ENCODE data around the gene TAAR9.

TAAR9 gene

GRCh38 chr6:132498638-132499037, 39.4 kb upstream of the TAAR9 start:
- DNase-seq (ENCODE audit: insufficient read length, low spot score) (no peak), FAIRE-seq (peak; percentile 93)
- TF ChIP-seq POLR2A (IDR thresholded peaks at IDR 0.05; ENCODE audit: low read depth, low read length) (no peak), SPI1 (IDR thresholded peaks at IDR 0.05; ENCODE audit: low read depth, low read length) (peak; percentile 97)

GRCh38 chr6:132499757-132500156, 38.3 kb upstream of the TAAR9 start:
- DNase-seq (ENCODE audit: insufficient read length, low spot score) (no peak), FAIRE-seq (no peak)

GRCh38 chr6:132504757-132505156, 33.3 kb upstream of the TAAR9 start:
- no peak for DNase-seq (ENCODE audit: insufficient read length, low spot score)
- TF ChIP-seq PAX5 (IDR thresholded peaks at IDR 0.05; ENCODE audit: insufficient read depth, low read length, severe bottlenecking) (no peak), SPI1 (IDR thresholded peaks at IDR 0.05; ENCODE audit: low read depth, low read length) (no peak), POU2F2 (IDR thresholded peaks at IDR 0.05; ENCODE audit: low read depth, low read length) (no peak), TAF1 (IDR thresholded peaks at IDR 0.05; ENCODE audit: low read depth, low read length) (no peak), POLR2A (IDR thresholded peaks at IDR 0.05; ENCODE audit: low read depth, low read length) (no peak), POLR2AphosphoS5 (IDR thresholded peaks at IDR 0.05; ENCODE audit: low read depth, low read length) (no peak)
- peak; percentile 35 for FAIRE-seq

More at GRCh38 chr6:132499757-132500156, 38.3 kb upstream of the TAAR9 start:
- TF ChIP-seq TAF1 (IDR thresholded peaks at IDR 0.05; ENCODE audit: low read depth, low read length) (no peak), POLR2A (IDR thresholded peaks at IDR 0.05; ENCODE audit: low read depth, low read length) (no peak), POU2F2 (IDR thresholded peaks at IDR 0.05; ENCODE audit: low read depth, low read length) (no peak), SPI1 (IDR thresholded peaks at IDR 0.05; ENCODE audit: low read depth, low read length) (no peak), POLR2AphosphoS5 (IDR thresholded peaks at IDR 0.05; ENCODE audit: low read depth, low read length) (no peak), PAX5 (IDR thresholded peaks at IDR 0.05; ENCODE audit: insufficient read depth, low read length, severe bottlenecking) (no peak)

- DNase-seq (ENCODE audit: insufficient read length, low spot score) = no peak
- peak; percentile 16 for FAIRE-seq
- no peak for TF ChIP-seq SPI1 (IDR thresholded peaks at IDR 0.05; ENCODE audit: low read depth, low read length)
- no peak for TF ChIP-seq POLR2A (IDR thresholded peaks at IDR 0.05; ENCODE audit: low read depth, low read length)
- TF ChIP-seq POU2F2 (IDR thresholded peaks at IDR 0.05; ENCODE audit: low read depth, low read length) = no peak
- no peak for TF ChIP-seq TAF1 (IDR thresholded peaks at IDR 0.05; ENCODE audit: low read depth, low read length)
- TF ChIP-seq POLR2AphosphoS5 (IDR thresholded peaks at IDR 0.05; ENCODE audit: low read depth, low read length) = no peak
- TF ChIP-seq PAX5 (IDR thresholded peaks at IDR 0.05; ENCODE audit: insufficient read depth, low read length, severe bottlenecking) = no peak
Measured at GRCh38 chr6:132505158-132505557, 32.9 kb upstream of the TAAR9 start.

GRCh38 chr6:132506461-132506860, 31.6 kb upstream of the TAAR9 start:
- DNase-seq (ENCODE audit: insufficient read length, low spot score) (no peak), FAIRE-seq (no peak)
- TF ChIP-seq TAF1 (IDR thresholded peaks at IDR 0.05; ENCODE audit: low read depth, low read length) = no peak
- no peak for TF ChIP-seq POLR2A (IDR thresholded peaks at IDR 0.05; ENCODE audit: low read depth, low read length)
- TF ChIP-seq POU2F2 (IDR thresholded peaks at IDR 0.05; ENCODE audit: low read depth, low read length) = no peak
- TF ChIP-seq SPI1 (IDR thresholded peaks at IDR 0.05; ENCODE audit: low read depth, low read length) = no peak

- DNase-seq (ENCODE audit: insufficient read length, low spot score) = no peak
- FAIRE-seq = peak; percentile 40
- no peak for TF ChIP-seq POLR2AphosphoS5 (IDR thresholded peaks at IDR 0.05; ENCODE audit: low read depth, low read length)
- no peak for TF ChIP-seq TAF1 (IDR thresholded peaks at IDR 0.05; ENCODE audit: low read depth, low read length)
- TF ChIP-seq POLR2A (IDR thresholded peaks at IDR 0.05; ENCODE audit: low read depth, low read length) = no peak
- no peak for TF ChIP-seq PAX5 (IDR thresholded peaks at IDR 0.05; ENCODE audit: insufficient read depth, low read length, severe bottlenecking)
- TF ChIP-seq POU2F2 (IDR thresholded peaks at IDR 0.05; ENCODE audit: low read depth, low read length) = no peak
- no peak for TF ChIP-seq SPI1 (IDR thresholded peaks at IDR 0.05; ENCODE audit: low read depth, low read length)
Measured at GRCh38 chr6:132506869-132507808, 30.9 kb upstream of the TAAR9 start.

- no peak for DNase-seq (ENCODE audit: insufficient read length, low spot score)
- TF ChIP-seq POLR2A (IDR thresholded peaks at IDR 0.05; ENCODE audit: low read depth, low read length) = no peak
- FAIRE-seq = peak; percentile 57
Measured at GRCh38 chr6:132511210-132511830, 26.8 kb upstream of the TAAR9 start.

- FAIRE-seq (peak; percentile 5), DNase-seq (ENCODE audit: insufficient read length, low spot score) (no peak)
- no peak for TF ChIP-seq POU2F2 (IDR thresholded peaks at IDR 0.05; ENCODE audit: low read depth, low read length)
- TF ChIP-seq TAF1 (IDR thresholded peaks at IDR 0.05; ENCODE audit: low read depth, low read length) = no peak
- no peak for TF ChIP-seq PAX5 (IDR thresholded peaks at IDR 0.05; ENCODE audit: insufficient read depth, low read length, severe bottlenecking)
- no peak for TF ChIP-seq POLR2AphosphoS5 (IDR thresholded peaks at IDR 0.05; ENCODE audit: low read depth, low read length)
- no peak for TF ChIP-seq POLR2A (IDR thresholded peaks at IDR 0.05; ENCODE audit: low read depth, low read length)
- TF ChIP-seq SPI1 (IDR thresholded peaks at IDR 0.05; ENCODE audit: low read depth, low read length) = no peak
Measured at GRCh38 chr6:132511831-132512220, 26.3 kb upstream of the TAAR9 start.

- TF ChIP-seq POU2F2 (IDR thresholded peaks at IDR 0.05; ENCODE audit: low read depth, low read length) (no peak), SPI1 (IDR thresholded peaks at IDR 0.05; ENCODE audit: low read depth, low read length) (peak; percentile 96)
- no peak for DNase-seq (ENCODE audit: insufficient read length, low spot score)
- no peak for FAIRE-seq
Measured at GRCh38 chr6:132512342-132512637, 25.8 kb upstream of the TAAR9 start.
